ENCODE results near the gene PDE6G. TPM values are rescaled to one million over a fixed set of nuclear protein-coding genes. Genes with fewer than 3 reads are reported as not detected.

Gene PDE6G
- total and polyA plus RNA-seq, 2 of the 4 experiments (the other 2 are of a cell fraction) = 2.7 TPM; not detected in 1

GRCh38 chr17:81641825-81642489 lies 14.4 kb downstream of the PDE6G start (continued):
- peak; percentile 32; the same call in 1 of the 2 replicates for TF ChIP-seq FOS (IDR thresholded peaks at IDR 0.05; ENCODE audit: low read depth, low read length)
- no peak for TF ChIP-seq BHLHE40 (IDR thresholded peaks at IDR 0.05; ENCODE audit: low read depth, low read length)

GRCh38 chr17:81640011-81640410 lies 16.3 kb downstream of the PDE6G start:
- intact Hi-C loops (cut with micrococcal nuclease) = no loop called here
- Histone ChIP-seq H3K4ac (ENCODE audit: low read depth, low read length) (no peak overlapping the region), H3K4me2 (ENCODE audit: low read depth, low read length) (no peak overlapping the region), H2BK5ac (ENCODE audit: low read depth, low read length, poor library complexity, severe bottlenecking) (no peak overlapping the region), H3K27me3 (ENCODE audit: control insufficient read depth, insufficient read depth, low read length) (no peaks in the 10 kb centered on the region), H2BK15ac (ENCODE audit: low read depth, low read length) (no peak overlapping the region), H3K23ac (ENCODE audit: low read depth, low read length) (no peak overlapping the region), H2BK20ac (ENCODE audit: low read depth, low read length) (no peak overlapping the region), H3K4me1 (ENCODE audit: control insufficient read depth, insufficient read depth, low read length) (peaks cover 16% of the 10 kb centered on the region), H3K79me1 (ENCODE audit: low read depth in 1 of 2, low read length in 2 of 2) (peaks cover 5 to 22% of the 10 kb centered on the region in 2 experiments; a peak in 2 of 4 replicates), H3K36me3 (ENCODE audit: control insufficient read depth, insufficient read depth, low read length) (no peaks in the 10 kb centered on the region), H4K91ac (ENCODE audit: insufficient read depth, low read depth, low read length) (no peak overlapping the region), H3K9me1 (ENCODE audit: insufficient read depth, low read length) (peaks cover 16% of the 10 kb centered on the region), H4K20me1 (ENCODE audit: insufficient read depth, low read length) (peaks cover 16% of the 10 kb centered on the region), H3K14ac (replicated peaks; ENCODE audit: low read depth, low read length) (no peak overlapping the region), H3K18ac (ENCODE audit: low read depth, low read length) (no peak overlapping the region), H2AK9ac (replicated peaks; ENCODE audit: low read depth, low read length, poor library complexity) (no peak overlapping the region), H4K5ac (ENCODE audit: low read depth, low read length) (no peak overlapping the region), H3K9me3 (ENCODE audit: control insufficient read depth, insufficient read depth, low read length) (no peaks in the 10 kb centered on the region), H2AK5ac (ENCODE audit: low read depth, low read length) (no peak overlapping the region), H4K8ac (ENCODE audit: low read depth in 2 of 2, low read length in 2 of 2) (no peak overlapping the region), H3K4me3 (ENCODE audit: insufficient read depth, low read depth, low read length) (no peak overlapping the region), H2AFZ (replicated peaks; ENCODE audit: low read length, poor library complexity) (no peak overlapping the region), H3K27ac (ENCODE audit: insufficient read depth, low read length) (no peak overlapping the region), H2BK120ac (ENCODE audit: low read depth, low read length) (no peak overlapping the region), H3K9ac (ENCODE audit: low read depth, low read length) (no peak overlapping the region), H3K56ac (ENCODE audit: extremely low read depth, insufficient read depth, low read length) (no peak overlapping the region)
- ATAC-seq (ENCODE audit: low read depth) (no peak), DNase-seq (no peak)
- BruUV-seq (replicated peaks) = no TSS peak
- ChIA-PET POLR2A (ENCODE audit: unreplicated experiment) (no interaction called here), CTCF (no interaction called here)
- no CpG with 5 or more reads among the region's 9 CpGs for WGBS, 2 experiments (ENCODE audit: extremely low coverage in 2 of 2, insufficient read length in 1 of 2)
- no peak for TF ChIP-seq ELK1 (IDR thresholded peaks at IDR 0.05; ENCODE audit: borderline replicate concordance, low read depth, low read length)
- no peak for TF ChIP-seq SMC3 (IDR thresholded peaks at IDR 0.05; ENCODE audit: low read depth, low read length)
- no peak for TF ChIP-seq CHD1 (IDR thresholded peaks at IDR 0.05; ENCODE audit: low read depth, low read length)
- TF ChIP-seq RCOR1 (IDR thresholded peaks at IDR 0.05; ENCODE audit: insufficient replicate concordance, low read length) = no peak
- no peak for TF ChIP-seq POLR2A (IDR thresholded peaks at IDR 0.05; ENCODE audit: low read depth, low read length)
- no peak for TF ChIP-seq RAD21 (IDR thresholded peaks at IDR 0.05; ENCODE audit: low read length)
- no peak for TF ChIP-seq RFX5 (IDR thresholded peaks at IDR 0.05; ENCODE audit: low read depth, low read length)
- TF ChIP-seq CEBPB (IDR thresholded peaks at IDR 0.05; ENCODE audit: low read depth, low read length) = no peak
- TF ChIP-seq BHLHE40 (IDR thresholded peaks at IDR 0.05; ENCODE audit: low read depth, low read length) = no peak
- no peak for TF ChIP-seq FOS (IDR thresholded peaks at IDR 0.05; ENCODE audit: low read depth, low read length)
- dilution Hi-C loops (cut with HindIII; ENCODE audit: low sequenced_read_pairs, unreplicated experiment) = no loop called here
- in situ Hi-C loops (cut with MboI; ENCODE audit: low sequenced_read_pairs) = no loop called here
